ENCODE results near the gene TM2D1. TPM values are rescaled to one million over a fixed set of nuclear protein-coding genes. Genes with fewer than 3 reads are reported as not detected.

Gene TM2D1
- polyA plus RNA-seq, 2 of the 4 experiments (the other 2 are of a cell fraction) = 32.4 to 54.2 TPM

GRCh38 chr1:61644303-61644702 lies 80.6 kb downstream of the TM2D1 start:
- Histone ChIP-seq H3K4me3 (no peak overlapping the region), H3K27ac (no peak overlapping the region), H3K4me2 (no peak overlapping the region), H3K9me3 (no peaks in the 10 kb centered on the region), H3K4me1 (no peaks in the 10 kb centered on the region)
- ChIA-PET POLR2A (no interaction called here), CTCF (interaction anchor here (0.6 to 1.5 kb wide), 2 partner anchors 11 to 465 kb away, joined by 3 read pairs; no protein-coding TSS in a partner anchor)
- no peak for TF ChIP-seq EP300 (IDR thresholded peaks at IDR 0.05)
- no peak for TF ChIP-seq EHMT2 (IDR thresholded peaks at IDR 0.05; ENCODE audit: low read depth)
- TF ChIP-seq ZFP36 (IDR thresholded peaks at IDR 0.05; ENCODE audit: borderline replicate concordance, partially characterized antibody) = no peak
- TF ChIP-seq ZSCAN20 (CRISPR knock-in tag; IDR thresholded peaks at IDR 0.05) = no peak
- TF ChIP-seq NR3C1 (IDR thresholded peaks at IDR 0.05) = no peak
- no peak for TF ChIP-seq REST (IDR thresholded peaks at IDR 0.05)
- no peak for TF ChIP-seq KDM5A (IDR thresholded peaks at IDR 0.05)
- FAIRE-seq (no peak), ATAC-seq (no peak), DNase-seq (ENCODE audit: low read depth in 1 of 2, low spot score in 1 of 2) (no peak)
- WGBS (ENCODE audit: missing lambda C conversion rate) = 49% methylated on average over 4 of the region's 4 CpGs

GRCh38 chr1:61642475-61643232 lies 82.3 kb downstream of the TM2D1 start:
- 77% methylated on average over 5 of the region's 5 CpGs for WGBS (ENCODE audit: missing lambda C conversion rate)
- FAIRE-seq = no peak
- DNase-seq (ENCODE audit: low read depth in 1 of 2, low spot score in 1 of 2) = no peak
- Histone ChIP-seq H3K4me2 (no peak overlapping the region), H3K27ac (no peak overlapping the region), H3K4me3 (no peak overlapping the region), H3K9me3 (no peaks in the 10 kb centered on the region), H3K4me1 (no peaks in the 10 kb centered on the region)
- CTCF ChIA-PET = interaction anchor here (0.7 to 1.4 kb wide), 4 partner anchors 11 to 592 kb away, joined by 3 to 5 read pairs (median 4); no protein-coding TSS in a partner anchor
- TF ChIP-seq USF2 (IDR thresholded peaks at IDR 0.05) (no peak), BHLHE40 (IDR thresholded peaks at IDR 0.05; ENCODE audit: low read depth, low read length) (no peak), CBX8 (IDR thresholded peaks at IDR 0.05) (no peak), ZNF302 (CRISPR knock-in tag; IDR thresholded peaks at IDR 0.05) (no peak), NPAS2 (CRISPR knock-in tag; IDR thresholded peaks at IDR 0.05; ENCODE audit: borderline replicate concordance) (no peak), SMC3 (IDR thresholded peaks at IDR 0.05) (no peak), GATA3 (IDR thresholded peaks at IDR 0.05; ENCODE audit: borderline replicate concordance) (no peak), ZFP36 (IDR thresholded peaks at IDR 0.05; ENCODE audit: borderline replicate concordance, partially characterized antibody) (no peak), ESRRA (IDR thresholded peaks at IDR 0.05; ENCODE audit: borderline replicate concordance, low read length) (no peak), NFE2L2 (conservative IDR thresholded peaks at IDR 0.05; ENCODE audit: low read length) (no peak)
- ATAC-seq = no peak
- POLR2A ChIA-PET = no interaction called here

- DNase-seq (ENCODE audit: low read depth in 1 of 2, low spot score in 1 of 2) = peak; percentile 57 to 71
- ChIA-PET CTCF (interaction anchor here (1.0 to 1.7 kb wide), 5 partner anchors 10 to 793 kb away, joined by 3 to 4 read pairs (median 4); no protein-coding TSS in a partner anchor), POLR2A (no interaction called here)
- WGBS (ENCODE audit: missing lambda C conversion rate) = 29% methylated on average over 23 of the region's 23 CpGs
- Histone ChIP-seq H3K9me3 (no peaks in the 10 kb centered on the region), H3K4me3 (no peak overlapping the region), H3K27ac (peak overlapping the region in 1 of 2 experiments; percentile 7; a peak in 1 of 6 replicates), H3K4me1 (no peaks in the 10 kb centered on the region), H3K4me2 (peak overlapping the region; percentile 47)
- ATAC-seq = peak; percentile 97 to 100
- FAIRE-seq = no peak
- TF ChIP-seq CTCF (IDR thresholded peaks at IDR 0.05) = peak; percentile 65
- TF ChIP-seq CBX8 (IDR thresholded peaks at IDR 0.05) = no peak
- TF ChIP-seq SMC3 (IDR thresholded peaks at IDR 0.05) = peak; percentile 64
- peak; percentile 69 to 71 for TF ChIP-seq RAD21 (conservative IDR thresholded peaks at IDR 0.05 in 1 of 2, IDR thresholded peaks at IDR 0.05 in 1 of 2)
These were observed 83.2 kb downstream of the TM2D1 start for GRCh38 chr1:61641578-61642336.

Data from A549 (cell line).